Measurements from ENCODE around the gene AXL.
"Not testable (repeated sequence)": the region's sequence is repeated elsewhere in the genome, so short reads cannot be mapped to it uniquely, and the experiment has no call there.

The AXL gene

GRCh38 chr19:41278478-41278877 lies 59.5 kb downstream of the AXL start:
- no peak for DNase-seq

DNA sequence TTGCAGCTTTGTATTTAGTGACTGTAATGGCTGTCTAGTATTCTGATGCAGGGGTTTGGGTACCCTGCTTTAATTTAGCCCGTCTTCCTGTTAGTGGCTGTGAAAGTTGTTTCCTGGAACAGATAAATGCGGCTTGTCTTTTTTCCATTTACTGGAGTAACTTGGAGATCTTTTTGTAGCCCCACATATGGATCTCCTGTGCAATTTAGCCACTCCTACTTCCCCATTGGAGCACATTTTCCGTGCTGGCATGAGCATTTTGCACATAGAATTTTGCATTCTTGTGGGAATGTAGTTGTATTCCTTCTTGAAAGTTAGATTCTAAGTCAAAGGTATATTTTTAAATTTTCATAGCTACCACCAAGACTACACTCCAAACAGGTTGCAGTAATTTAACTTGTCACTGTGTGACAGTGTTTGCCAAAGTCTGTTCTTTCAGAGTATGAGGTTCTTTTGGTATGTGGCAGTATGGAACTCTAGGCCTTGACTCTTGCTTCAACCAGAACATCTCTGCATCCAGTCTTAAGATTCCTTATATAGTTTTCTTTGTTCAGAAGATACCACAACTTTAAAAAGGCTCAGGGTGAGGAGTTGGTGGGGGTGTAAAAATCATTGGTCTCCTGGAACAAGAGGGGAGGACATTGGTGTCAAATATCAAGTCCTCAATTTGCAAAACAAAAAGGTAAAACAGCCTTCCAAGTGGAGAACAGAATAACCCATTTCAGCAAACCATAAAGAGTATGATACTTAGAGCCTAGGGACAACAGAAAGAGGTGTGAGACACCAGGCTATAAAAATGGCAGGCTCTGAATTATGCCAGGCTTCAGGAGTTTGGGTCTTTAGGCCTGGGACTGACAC lies 69.9 kb downstream of the AXL start:
- no peak for DNase-seq

GRCh38 chr19:41289814-41290213 lies 70.8 kb downstream of the AXL start:
- not testable (repeated sequence) for DNase-seq

DNA sequence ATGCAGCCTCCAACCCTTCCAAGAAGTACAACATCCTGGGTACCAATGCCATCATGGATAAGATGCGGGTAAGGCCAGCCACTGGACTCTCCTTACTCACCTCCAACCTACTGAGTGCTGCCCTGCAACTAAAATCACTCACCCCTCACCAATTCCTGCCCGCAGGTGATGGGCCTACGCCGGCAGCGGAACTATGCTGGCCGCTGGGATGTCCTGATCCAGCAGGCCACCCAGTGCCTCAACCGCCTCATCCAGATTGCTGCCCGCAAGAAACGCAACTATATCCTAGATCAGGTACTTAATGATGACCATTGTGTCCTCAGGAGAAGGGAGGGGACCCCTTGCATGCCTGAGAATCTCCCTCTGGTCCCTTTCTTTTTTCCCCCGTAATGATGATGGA lies 75.4 kb downstream of the AXL start:
- DNase-seq, result no peak

GRCh38 chr19:41295499-41295898 lies 76.5 kb downstream of the AXL start:
- no peak for DNase-seq

DNA sequence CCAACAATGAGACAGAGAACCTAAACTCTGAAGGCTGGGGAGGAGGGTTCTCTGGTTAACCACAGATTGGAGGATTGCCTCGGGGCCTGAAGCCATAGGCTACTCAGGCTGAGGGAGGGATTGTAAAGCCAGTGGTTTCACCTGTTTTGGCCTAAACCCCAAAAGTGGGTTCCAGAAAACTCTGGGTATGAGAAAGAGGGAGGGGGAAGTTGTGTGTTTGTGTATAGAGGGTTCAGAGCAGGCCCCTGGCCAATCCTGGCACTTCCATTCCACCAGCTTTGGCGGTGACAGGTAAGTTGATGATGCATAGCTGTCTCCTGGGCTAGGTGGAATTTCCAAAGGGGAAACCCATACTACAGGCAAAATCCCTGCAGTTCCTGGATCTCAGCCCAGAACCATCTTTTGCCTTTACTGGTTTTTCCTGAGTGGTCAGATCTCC lies 77.4 kb downstream of the AXL start:
- DNase-seq, result no peak

DNA sequence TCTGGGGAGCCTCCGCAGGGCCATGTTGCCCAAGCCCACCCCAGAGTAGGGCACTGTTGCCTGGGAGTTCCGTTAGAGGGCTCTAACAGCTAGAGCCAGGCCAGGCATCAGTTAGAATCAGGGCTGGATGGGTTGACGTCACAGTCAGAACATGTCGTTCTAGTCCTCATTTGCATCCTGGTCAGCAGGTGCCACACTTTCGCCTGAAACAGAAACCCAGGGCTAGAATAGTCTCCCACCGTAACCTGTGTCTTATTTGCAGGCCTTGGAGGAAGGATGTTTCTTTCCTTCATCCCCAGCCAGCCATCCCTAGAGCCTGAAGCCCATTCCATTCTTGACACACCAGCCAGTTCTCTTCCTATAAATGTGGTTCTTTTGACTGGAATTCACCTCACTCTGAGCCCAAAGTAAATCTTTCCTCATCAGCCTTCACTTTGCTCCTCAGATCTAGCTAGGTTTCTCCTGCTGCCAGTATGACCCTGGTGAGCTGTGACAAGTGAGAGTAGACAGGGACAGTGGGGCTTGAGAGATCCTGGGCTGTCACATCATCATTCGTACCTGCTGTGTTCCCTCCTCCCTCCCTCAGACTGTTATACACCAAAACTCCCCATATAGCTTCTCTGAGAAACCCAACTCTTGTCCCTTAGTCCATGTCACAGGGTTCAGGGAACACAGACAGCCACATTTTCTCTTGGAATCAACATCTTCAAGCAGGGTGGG lies 78.8 kb downstream of the AXL start:
- DNase-seq, result no peak

DNA sequence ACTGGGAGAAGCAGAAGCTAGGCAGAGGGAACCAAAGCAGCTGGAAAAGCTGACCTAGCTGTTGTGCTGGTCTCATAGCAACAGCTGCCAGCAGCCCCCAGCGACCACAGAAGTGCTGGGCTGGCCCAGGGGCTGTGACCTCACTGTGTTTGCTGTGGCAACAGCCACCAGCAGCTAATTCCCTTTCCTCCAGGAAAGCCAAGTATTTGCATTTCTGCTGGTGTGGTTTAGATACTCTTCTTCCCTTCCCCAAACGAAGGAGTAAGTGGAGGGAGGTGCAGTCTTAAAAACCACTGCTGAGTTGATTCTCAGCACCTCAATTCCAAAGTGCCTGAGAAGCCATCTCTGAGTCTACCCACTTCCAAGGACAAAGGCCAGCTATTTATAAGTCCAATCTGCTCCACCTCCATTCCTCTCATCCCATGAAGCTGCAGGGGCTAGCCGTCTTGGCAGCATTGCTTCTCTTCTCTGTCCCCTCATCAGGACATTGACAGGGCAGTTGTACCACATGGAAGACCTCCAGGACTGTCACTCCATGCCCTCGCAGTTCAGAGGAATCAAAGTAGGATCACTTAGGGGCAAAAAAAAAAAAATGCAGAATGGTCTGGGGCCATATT lies 79.4 kb downstream of the AXL start:
- DNase-seq, result no peak

GRCh38 chr19:41299046-41299754 lies 80.2 kb downstream of the AXL start:
- DNase-seq, result no peak

DNA sequence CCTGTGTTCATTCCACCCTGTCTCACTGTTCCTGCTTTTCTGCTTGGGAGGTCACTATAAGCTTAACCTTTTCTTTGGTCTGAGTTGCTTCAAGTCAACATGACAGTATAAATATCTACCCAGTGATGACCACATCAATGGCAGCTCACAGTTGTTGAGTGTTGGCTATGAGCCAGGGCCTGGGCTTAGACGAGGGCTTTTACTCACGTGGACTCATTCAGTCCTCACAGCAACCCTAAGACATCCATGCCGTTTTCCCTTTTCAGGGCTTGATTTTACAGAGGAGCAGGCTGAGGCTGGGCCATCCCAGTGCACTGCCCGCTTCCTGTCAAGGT lies 80.7 kb downstream of the AXL start:
- no peak for DNase-seq

DNA sequence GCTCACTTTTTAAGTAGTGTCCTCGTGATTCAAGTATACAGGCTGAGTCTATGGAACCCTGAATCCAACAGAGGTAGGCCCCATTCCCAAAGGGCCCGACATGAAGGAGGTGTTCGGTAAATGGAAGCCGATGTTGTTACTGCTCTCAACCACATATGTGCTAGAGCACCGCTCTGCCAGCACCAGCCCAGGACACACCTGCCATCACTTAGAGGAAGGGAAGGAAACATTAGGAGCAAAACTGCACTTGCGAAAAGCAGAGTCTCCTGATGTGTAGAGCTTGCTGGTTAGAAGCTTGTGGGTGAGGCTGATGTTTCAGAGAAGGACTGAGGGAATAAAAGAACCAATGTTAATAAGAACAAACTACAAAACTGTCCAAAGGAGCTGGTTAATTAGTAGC lies 81.5 kb downstream of the AXL start:
- DNase-seq, result no peak

GRCh38 chr19:41302624-41303351 lies 83.8 kb downstream of the AXL start:
- DNase-seq, result no peak

DNA sequence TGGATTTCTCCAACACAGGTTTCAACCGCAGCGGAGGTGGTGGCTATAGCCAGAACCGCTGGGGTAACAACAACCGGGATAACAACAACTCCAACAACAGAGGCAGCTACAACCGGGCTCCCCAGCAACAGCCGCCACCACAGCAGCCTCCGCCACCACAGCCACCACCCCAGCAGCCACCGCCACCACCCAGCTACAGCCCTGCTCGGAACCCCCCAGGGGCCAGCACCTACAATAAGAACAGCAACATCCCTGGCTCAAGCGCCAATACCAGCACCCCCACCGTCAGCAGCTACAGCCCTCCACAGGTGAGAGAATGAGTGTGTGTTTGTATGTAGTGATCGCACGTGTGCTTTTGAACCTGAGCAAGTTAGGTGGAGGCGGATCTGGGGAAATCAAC lies 84.9 kb downstream of the AXL start:
- no peak for DNase-seq

DNA sequence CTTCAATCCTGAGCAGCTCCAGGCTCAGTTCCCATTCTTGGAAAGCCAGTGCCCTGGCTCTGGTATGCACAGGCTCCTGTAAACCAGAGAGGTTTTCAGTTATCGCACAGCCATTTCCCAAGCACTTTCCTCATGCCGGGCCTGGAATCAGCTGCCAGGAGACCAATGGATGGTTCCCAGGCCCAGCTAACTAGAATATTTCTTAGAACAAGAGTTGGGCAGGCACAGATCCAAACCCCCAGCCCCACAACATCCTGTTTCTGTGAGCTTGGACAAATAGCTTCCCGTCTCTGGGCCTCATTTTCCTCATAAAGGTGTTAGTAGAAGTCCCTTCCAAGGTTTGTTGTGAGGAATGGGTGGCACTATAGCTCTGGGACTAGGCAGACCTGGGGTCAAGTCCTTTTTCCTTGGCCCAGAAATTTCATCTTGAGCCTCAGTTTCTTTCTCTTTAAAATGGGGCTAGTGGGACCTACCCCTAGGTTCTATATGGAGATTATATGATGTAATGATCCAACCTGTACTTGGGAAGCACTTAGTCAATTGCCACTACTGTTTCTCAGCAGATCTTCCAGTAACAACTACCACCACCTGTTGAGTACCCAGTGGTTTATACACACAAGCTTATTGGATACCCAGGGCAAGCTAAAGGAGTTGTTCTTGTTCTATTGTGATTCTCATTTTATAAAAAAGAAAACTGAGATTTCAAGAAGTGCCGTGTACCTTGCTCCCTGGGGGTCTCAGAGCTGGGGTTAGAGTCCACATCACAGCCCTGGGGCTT lies 85.9 kb downstream of the AXL start:
- DNase-seq, result no peak

DNA sequence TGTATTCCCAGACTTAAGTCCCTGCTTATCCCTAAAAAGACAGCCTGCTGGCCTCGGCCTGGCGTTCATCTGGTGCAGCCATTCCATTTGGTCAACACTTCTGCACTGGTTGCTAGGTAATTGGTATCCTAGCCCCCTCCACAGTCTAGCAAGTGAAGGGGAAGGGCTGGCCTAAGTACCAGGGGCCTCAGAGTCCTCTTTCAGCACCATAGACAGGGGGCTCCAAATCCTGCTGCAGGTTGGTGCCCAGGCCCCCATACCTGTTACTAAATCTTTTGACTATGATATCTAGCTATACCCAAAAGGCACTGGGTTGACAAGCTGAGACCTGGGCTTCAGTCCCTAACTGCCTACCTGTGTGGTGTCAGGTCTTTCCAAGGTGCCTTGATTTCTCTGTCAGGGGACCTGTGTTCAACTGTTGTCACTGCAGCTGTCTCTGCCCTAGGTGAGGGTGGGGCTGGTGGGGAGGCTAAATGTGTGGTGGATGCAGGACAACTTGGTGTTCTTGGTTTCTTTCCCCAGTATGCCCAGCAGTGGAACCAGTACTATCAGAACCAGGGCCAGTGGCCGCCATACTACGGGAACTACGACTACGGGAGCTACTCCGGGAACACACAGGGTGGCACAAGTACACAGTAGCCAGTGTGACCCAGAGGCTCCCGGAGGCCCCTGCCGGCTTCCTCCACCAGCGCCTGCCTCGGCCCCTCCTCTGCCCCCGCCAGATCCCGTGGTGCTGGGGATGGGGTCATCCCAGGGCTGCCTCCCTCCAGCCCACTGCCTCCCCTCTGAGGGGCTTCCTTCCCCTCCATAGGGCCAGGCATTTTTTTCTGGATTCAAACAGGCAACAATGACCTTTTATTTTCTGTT lies 87.1 kb downstream of the AXL start:
- no peak for DNase-seq

GRCh38 chr19:41307090-41307875 lies 88.3 kb downstream of the AXL start:
- DNase-seq, result no peak

DNA sequence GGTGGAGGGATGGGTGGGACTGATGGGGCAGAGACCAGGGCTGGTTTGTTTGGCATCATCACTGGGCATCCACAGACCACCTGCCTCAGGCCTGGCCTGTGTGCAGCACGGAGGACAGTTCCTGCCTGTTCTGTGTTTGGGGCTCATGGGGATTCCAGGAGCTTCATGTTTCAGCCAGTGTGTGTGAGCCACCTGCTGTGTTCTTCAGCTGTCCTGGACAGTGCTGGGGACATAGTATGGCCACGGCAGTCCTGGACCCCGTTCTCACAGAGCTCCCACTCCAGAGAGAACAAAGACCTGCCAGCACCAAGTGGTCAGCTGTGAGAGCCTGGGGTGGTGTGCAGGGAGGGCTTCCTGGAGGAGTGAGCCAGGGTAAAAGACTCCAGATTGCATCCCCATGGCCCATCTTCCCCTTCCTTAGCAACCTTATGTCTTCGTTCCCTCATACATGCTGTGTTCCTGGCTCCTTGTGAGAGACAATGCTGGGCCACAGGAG lies 89.0 kb downstream of the AXL start:
- DNase-seq, result no peak

- DNase-seq, result peak; percentile 72 to 88
These were observed 89.6 kb downstream of the AXL start for GRCh38 chr19:41308450-41309179.

Measured in NCI-H187 (cell line).